Measurements from ENCODE around the gene PPP6R1. TPM values are rescaled to one million over a fixed set of nuclear protein-coding genes. Genes with fewer than 3 reads are reported as not detected.

The PPP6R1 gene
- total and polyA plus RNA-seq, 2 of the 13 experiments (the other 11 are each of a cell fraction or from before 2014, with no cell fraction given) = 25.8 to 54.0 TPM

GRCh38 chr19:55206664-55207500 is 51.9 kb downstream of the PPP6R1 start (continued):
- TF ChIP-seq KDM5B (CRISPR knock-in tag; IDR thresholded peaks at IDR 0.05; ENCODE audit: borderline replicate concordance) (peak; percentile 73; the same call in 1 of the 2 replicates), SIN3B (IDR thresholded peaks at IDR 0.05; ENCODE audit: low read length) (no peak), KDM3A (CRISPR knock-in tag; IDR thresholded peaks at IDR 0.05; ENCODE audit: low read depth) (peak; percentile 8; the same call in 1 of the 2 replicates), PITX1 (CRISPR knock-in tag; IDR thresholded peaks at IDR 0.05) (no peak), ZNF30 (CRISPR knock-in tag; IDR thresholded peaks at IDR 0.05) (no peak), NFKB2 (CRISPR knock-in tag; IDR thresholded peaks at IDR 0.05; ENCODE audit: borderline replicate concordance) (peak; percentile 53; the same call in 1 of the 2 replicates), ZNF775 (CRISPR knock-in tag; IDR thresholded peaks at IDR 0.05; ENCODE audit: borderline replicate concordance) (no peak; the same call in 1 of the 2 replicates), CBX1 (IDR thresholded peaks at IDR 0.05; ENCODE audit: low read depth) (no peak), LBX2 (CRISPR knock-in tag; IDR thresholded peaks at IDR 0.05; ENCODE audit: borderline replicate concordance) (no peak; the same call in 1 of the 2 replicates), MXD4 (CRISPR knock-in tag; IDR thresholded peaks at IDR 0.05) (no peak; the same call in 1 of the 2 replicates), ZNF225 (CRISPR knock-in tag; IDR thresholded peaks at IDR 0.05) (0 out of 2 replicates have a peak, but pooled peaks have one; percentile 38), ZBTB33 (CRISPR knock-in tag; IDR thresholded peaks at IDR 0.05) (peak; percentile 8; the same call in 1 of the 2 replicates), ZBTB25 (CRISPR knock-in tag; IDR thresholded peaks at IDR 0.05) (peak; percentile 69; the same call in 1 of the 2 replicates), ARID3A (IDR thresholded peaks at IDR 0.05; ENCODE audit: low read depth, low read length) (no peak), PAXIP1 (CRISPR knock-in tag; conservative IDR thresholded peaks at IDR 0.05) (peak; percentile 80), PRPF4 (IDR thresholded peaks at IDR 0.05; ENCODE audit: low read depth, low read length, poor library complexity, severe bottlenecking) (no peak), NR2F1 (CRISPR knock-in tag; IDR thresholded peaks at IDR 0.05) (peak in 1 of 2 experiments; percentile 9; a peak in 2 of 4 replicates)
